ENCODE data around the gene JOSD2. TPM values are rescaled to one million over a fixed set of nuclear protein-coding genes. Genes with fewer than 3 reads are reported as not detected.

JOSD2 gene
- total RNA-seq, 1 experiment from 2014 or later = 60.8 TPM

DNA sequence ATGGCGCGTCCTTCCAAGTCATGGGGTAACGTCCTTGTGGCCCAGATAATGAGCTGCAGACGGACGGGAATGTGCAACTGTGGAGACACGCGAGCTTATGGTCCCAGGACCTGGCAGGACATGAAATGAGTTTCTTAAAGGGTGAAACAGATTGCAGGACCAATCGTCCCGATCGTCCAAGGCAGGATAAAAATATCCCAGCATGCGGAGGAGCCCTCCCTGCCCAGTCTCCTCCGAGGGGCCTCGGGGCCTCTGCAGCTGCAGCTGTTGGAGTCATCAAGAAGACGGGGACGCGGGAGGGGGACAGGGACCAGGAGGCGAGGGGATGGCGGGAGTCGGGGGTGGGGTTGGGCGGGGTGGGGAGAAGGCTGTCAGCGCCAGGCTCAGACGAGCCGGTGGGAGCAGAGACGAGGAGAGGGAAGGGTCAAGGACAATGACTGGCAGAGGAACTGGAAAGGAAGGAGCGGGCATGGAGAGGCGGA lies 20.0 kb downstream of the JOSD2 start:
- POLR2A ChIA-PET (ENCODE audit: unreplicated experiment) = no interaction called here
- Histone ChIP-seq H3K9me3 (ENCODE audit: low read length) (peaks cover 5% of the 10 kb centered on the region), H3K4me1 (ENCODE audit: insufficient read depth, low read length) (no peaks in the 10 kb centered on the region), H3K36me3 (ENCODE audit: low read depth, low read length) (peaks cover 5% of the 10 kb centered on the region), H4K20me1 (ENCODE audit: low read length) (no peaks in the 10 kb centered on the region), H2AFZ (ENCODE audit: low read length) (no peak overlapping the region), H3K9me2 (replicated peaks; ENCODE audit: low read length) (no peaks in the 10 kb centered on the region), H3K4me2 (ENCODE audit: low read length) (no peak overlapping the region), H3K79me2 (ENCODE audit: low read length) (no peaks in the 10 kb centered on the region), H3K9ac (ENCODE audit: low read length) (no peak overlapping the region), H3K4me3 (ENCODE audit: low read length) (no peak overlapping the region), H3K27me3 (ENCODE audit: low read length) (no peaks in the 10 kb centered on the region), H3K27ac (ENCODE audit: low read length) (no peak overlapping the region), H3F3A (ENCODE audit: low read length, unreplicated experiment) (no peaks in the 10 kb centered on the region)
- TF ChIP-seq EZH2phosphoT487 (IDR thresholded peaks at IDR 0.05; ENCODE audit: borderline replicate concordance, low read length) (no peak), EZH2 (IDR thresholded peaks at IDR 0.05; ENCODE audit: low read length, unreplicated experiment) (no peak)
- TF ChIP-seq, protein P1, sequence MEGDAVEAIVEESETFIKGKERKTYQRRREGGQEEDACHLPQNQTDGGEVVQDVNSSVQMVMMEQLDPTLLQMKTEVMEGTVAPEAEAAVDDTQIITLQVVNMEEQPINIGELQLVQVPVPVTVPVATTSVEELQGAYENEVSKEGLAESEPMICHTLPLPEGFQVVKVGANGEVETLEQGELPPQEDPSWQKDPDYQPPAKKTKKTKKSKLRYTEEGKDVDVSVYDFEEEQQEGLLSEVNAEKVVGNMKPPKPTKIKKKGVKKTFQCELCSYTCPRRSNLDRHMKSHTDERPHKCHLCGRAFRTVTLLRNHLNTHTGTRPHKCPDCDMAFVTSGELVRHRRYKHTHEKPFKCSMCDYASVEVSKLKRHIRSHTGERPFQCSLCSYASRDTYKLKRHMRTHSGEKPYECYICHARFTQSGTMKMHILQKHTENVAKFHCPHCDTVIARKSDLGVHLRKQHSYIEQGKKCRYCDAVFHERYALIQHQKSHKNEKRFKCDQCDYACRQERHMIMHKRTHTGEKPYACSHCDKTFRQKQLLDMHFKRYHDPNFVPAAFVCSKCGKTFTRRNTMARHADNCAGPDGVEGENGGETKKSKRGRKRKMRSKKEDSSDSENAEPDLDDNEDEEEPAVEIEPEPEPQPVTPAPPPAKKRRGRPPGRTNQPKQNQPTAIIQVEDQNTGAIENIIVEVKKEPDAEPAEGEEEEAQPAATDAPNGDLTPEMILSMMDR (conservative IDR thresholded peaks at IDR 0.05; ENCODE audit: low read depth, low read length) = no peak
- intact Hi-C loops (cut with micrococcal nuclease) = no loop called here
- no TSS peak for BruUV-seq (replicated peaks)
- CTCF ChIA-PET = no interaction called here
- ATAC-seq (no peak), DNase-seq (no peak)

- H3K9me3 ChIP-seq (ENCODE audit: low read length) = peaks cover 9% of the 10 kb centered on the region
- H3K4me2 ChIP-seq (ENCODE audit: low read length) = no peak overlapping the region
- H3K4me1 ChIP-seq (ENCODE audit: insufficient read depth, low read length) = no peaks in the 10 kb centered on the region
- no peak overlapping the region for H3K4me3 ChIP-seq (ENCODE audit: low read length)
- H3F3A ChIP-seq (ENCODE audit: low read length, unreplicated experiment) = no peaks in the 10 kb centered on the region
- H2AFZ ChIP-seq (ENCODE audit: low read length) = no peak overlapping the region
- H4K20me1 ChIP-seq (ENCODE audit: low read length) = no peaks in the 10 kb centered on the region
- ChIA-PET POLR2A (ENCODE audit: unreplicated experiment) (no interaction called here), CTCF (no interaction called here)
- no peaks in the 10 kb centered on the region for H3K9me2 ChIP-seq (replicated peaks; ENCODE audit: low read length)
- no peak for ATAC-seq
- no peaks in the 10 kb centered on the region for H3K79me2 ChIP-seq (ENCODE audit: low read length)
- H3K27ac ChIP-seq (ENCODE audit: low read length) = no peak overlapping the region
- no peak overlapping the region for H3K9ac ChIP-seq (ENCODE audit: low read length)
- no peaks in the 10 kb centered on the region for H3K27me3 ChIP-seq (ENCODE audit: low read length)
- intact Hi-C loops (cut with micrococcal nuclease) = no loop called here
- TF ChIP-seq EZH2 (IDR thresholded peaks at IDR 0.05; ENCODE audit: low read length, unreplicated experiment) = no peak
- no peak for TF ChIP-seq EZH2phosphoT487 (IDR thresholded peaks at IDR 0.05; ENCODE audit: borderline replicate concordance, low read length)
- TF ChIP-seq, protein P1 (conservative IDR thresholded peaks at IDR 0.05; ENCODE audit: low read depth, low read length) = no peak
- H3K36me3 ChIP-seq (ENCODE audit: low read depth, low read length) = peaks cover 12% of the 10 kb centered on the region
- BruUV-seq (replicated peaks) = no TSS peak
- no peak for DNase-seq
Observed at GRCh38 chr19:50490411-50490811, 20.6 kb downstream of the JOSD2 start.

DNA sequence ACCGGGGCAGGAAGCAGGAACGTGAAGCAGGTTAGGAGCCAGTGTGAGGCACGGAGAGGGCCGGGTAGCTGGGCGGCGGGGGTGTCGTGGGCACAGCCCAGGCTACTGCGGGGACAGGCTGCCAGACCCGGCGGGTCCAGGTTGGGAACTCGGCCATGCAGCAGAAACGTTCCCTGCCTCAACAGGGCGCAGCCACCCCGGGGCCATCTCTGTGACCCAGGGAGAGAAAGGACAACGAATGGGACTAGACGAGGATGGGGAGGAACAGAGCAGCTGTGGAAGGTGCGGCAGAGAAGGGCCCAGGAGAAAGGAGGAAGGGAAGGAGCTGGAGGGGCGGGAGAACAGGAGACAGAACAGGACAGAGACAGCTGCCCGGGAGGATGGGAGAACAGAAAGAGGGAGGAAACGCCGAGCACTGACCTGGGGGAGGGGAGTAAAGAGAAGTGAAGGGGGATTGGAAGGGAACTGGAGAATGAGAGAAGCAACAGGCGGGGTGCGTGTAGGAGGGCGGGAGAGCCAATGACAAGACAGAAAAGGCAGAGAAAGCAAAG lies 21.5 kb downstream of the JOSD2 start:
- no peak overlapping the region for H3K9ac ChIP-seq (ENCODE audit: low read length)
- ATAC-seq = no peak
- CTCF ChIA-PET = no interaction called here

More for the DNA sequence above, 21.5 kb downstream of the JOSD2 start:
- Histone ChIP-seq H3K36me3 (ENCODE audit: low read depth, low read length) (peaks cover 20% of the 10 kb centered on the region), H3K79me2 (ENCODE audit: low read length) (no peaks in the 10 kb centered on the region), H3K4me2 (ENCODE audit: low read length) (no peak overlapping the region), H3K9me3 (ENCODE audit: low read length) (peaks cover 9% of the 10 kb centered on the region), H3K4me3 (ENCODE audit: low read length) (no peak overlapping the region), H3K4me1 (ENCODE audit: insufficient read depth, low read length) (no peaks in the 10 kb centered on the region), H3F3A (ENCODE audit: low read length, unreplicated experiment) (no peaks in the 10 kb centered on the region), H3K27me3 (ENCODE audit: low read length) (no peaks in the 10 kb centered on the region), H2AFZ (ENCODE audit: low read length) (no peak overlapping the region), H3K27ac (ENCODE audit: low read length) (no peak overlapping the region), H4K20me1 (ENCODE audit: low read length) (no peaks in the 10 kb centered on the region), H3K9me2 (replicated peaks; ENCODE audit: low read length) (no peaks in the 10 kb centered on the region)
- BruUV-seq (replicated peaks) = no TSS peak
- no peak for DNase-seq
- TF ChIP-seq EZH2phosphoT487 (IDR thresholded peaks at IDR 0.05; ENCODE audit: borderline replicate concordance, low read length) (no peak), EZH2 (IDR thresholded peaks at IDR 0.05; ENCODE audit: low read length, unreplicated experiment) (no peak)
- TF ChIP-seq, protein P1 (conservative IDR thresholded peaks at IDR 0.05; ENCODE audit: low read depth, low read length) = no peak
- intact Hi-C loops (cut with micrococcal nuclease) = no loop called here
- POLR2A ChIA-PET (ENCODE audit: unreplicated experiment) = no interaction called here
